BE2C (cell line): Measurements from ENCODE around the gene SPDYC.

Experiments
- DNase-seq: peaks from one replicate; pipeline ENCODE4 v3.0.0-alpha.2; 2020
- H3K27me3 ChIP-seq: fragments of 250-450 bp; sonication (Bioruptor Pico); 2 replicates; pipeline ENCODE4 v1.5.1; 2020; ENCODE audit warnings: mild to moderate bottlenecking
- H3K36me3 ChIP-seq: fragments of 250-450 bp; sonication (Bioruptor Pico); 2 replicates; pipeline ENCODE4 v1.5.1; 2020; ENCODE audit warnings: mild to moderate bottlenecking
- H3K4me1 ChIP-seq: fragments of 250-450 bp; sonication (Bioruptor Pico); 2 replicates; pipeline ENCODE4 v1.5.1; 2020
- H3K4me3 ChIP-seq: 2 replicates; pipeline ENCODE4 v1.5.1; 2011; ENCODE audit warnings: low read depth, low read length
- H3K9me3 ChIP-seq: fragments of 250-450 bp; sonication (Bioruptor Pico); 2 replicates; pipeline ENCODE4 v1.5.1; 2020
- TF ChIP-seq, protein P1 (sequence below): IDR thresholded peaks from 2 replicates; pipeline ENCODE4 v1.5.1; 2012; ENCODE audit warnings: mild to moderate bottlenecking, low read depth, low read length

SPDYC gene

DNA sequence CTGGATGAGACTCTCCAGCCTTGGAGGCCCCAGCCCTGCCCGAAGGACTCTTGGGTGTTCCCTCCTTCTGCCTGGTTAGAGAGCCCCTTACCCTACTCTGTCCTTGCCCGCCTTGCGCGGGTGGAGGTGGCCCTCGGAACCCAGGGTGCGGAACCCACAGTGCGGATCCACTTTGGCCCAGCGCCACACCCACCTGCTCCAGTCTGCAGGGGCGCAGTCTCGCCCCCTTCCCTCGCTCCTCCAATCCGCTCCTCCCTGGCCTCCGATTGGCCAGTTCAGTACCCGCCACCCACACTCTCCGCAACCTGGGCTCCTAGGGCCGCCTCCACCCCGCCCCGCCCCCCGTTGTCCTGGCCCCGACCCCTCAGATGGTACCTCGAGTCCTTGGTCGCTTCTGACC lies 14.1 kb downstream of the SPDYC start:
- no peak for DNase-seq
- Histone ChIP-seq H3K9me3 (no peaks in the 10 kb centered on the region), H3K27me3 (no peaks in the 10 kb centered on the region), H3K4me1 (no peaks in the 10 kb centered on the region), H3K4me3 (no peak overlapping the region), H3K36me3 (no peaks in the 10 kb centered on the region)
- TF ChIP-seq, protein P1, sequence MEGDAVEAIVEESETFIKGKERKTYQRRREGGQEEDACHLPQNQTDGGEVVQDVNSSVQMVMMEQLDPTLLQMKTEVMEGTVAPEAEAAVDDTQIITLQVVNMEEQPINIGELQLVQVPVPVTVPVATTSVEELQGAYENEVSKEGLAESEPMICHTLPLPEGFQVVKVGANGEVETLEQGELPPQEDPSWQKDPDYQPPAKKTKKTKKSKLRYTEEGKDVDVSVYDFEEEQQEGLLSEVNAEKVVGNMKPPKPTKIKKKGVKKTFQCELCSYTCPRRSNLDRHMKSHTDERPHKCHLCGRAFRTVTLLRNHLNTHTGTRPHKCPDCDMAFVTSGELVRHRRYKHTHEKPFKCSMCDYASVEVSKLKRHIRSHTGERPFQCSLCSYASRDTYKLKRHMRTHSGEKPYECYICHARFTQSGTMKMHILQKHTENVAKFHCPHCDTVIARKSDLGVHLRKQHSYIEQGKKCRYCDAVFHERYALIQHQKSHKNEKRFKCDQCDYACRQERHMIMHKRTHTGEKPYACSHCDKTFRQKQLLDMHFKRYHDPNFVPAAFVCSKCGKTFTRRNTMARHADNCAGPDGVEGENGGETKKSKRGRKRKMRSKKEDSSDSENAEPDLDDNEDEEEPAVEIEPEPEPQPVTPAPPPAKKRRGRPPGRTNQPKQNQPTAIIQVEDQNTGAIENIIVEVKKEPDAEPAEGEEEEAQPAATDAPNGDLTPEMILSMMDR, result no peak

DNA sequence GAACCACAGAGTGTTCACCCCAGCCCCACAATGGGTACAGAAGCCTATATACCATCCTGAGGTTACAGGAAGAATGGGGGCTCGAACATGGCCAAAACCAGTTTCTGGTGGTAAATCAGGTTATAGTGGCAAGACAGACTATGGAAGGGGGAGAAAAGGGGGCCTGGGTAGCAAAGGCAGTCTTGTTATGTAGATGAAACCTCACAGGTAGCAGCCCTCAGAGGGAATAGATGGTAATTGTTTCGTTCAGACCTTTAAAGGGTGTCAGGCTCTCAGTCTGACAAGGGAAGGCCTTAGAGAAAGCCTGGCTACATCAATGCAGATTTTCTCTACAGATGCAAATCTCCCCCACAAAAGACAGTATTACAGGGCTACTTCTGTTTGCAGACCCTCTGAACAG lies 15.1 kb downstream of the SPDYC start:
- TF ChIP-seq, protein P1, result no peak
- DNase-seq, result no peak
- H3K36me3 ChIP-seq, result no peaks in the 10 kb centered on the region
- H3K9me3 ChIP-seq, result no peaks in the 10 kb centered on the region
- H3K27me3 ChIP-seq, result no peaks in the 10 kb centered on the region
- H3K4me3 ChIP-seq, result no peak overlapping the region
- no peaks in the 10 kb centered on the region for H3K4me1 ChIP-seq

DNA sequence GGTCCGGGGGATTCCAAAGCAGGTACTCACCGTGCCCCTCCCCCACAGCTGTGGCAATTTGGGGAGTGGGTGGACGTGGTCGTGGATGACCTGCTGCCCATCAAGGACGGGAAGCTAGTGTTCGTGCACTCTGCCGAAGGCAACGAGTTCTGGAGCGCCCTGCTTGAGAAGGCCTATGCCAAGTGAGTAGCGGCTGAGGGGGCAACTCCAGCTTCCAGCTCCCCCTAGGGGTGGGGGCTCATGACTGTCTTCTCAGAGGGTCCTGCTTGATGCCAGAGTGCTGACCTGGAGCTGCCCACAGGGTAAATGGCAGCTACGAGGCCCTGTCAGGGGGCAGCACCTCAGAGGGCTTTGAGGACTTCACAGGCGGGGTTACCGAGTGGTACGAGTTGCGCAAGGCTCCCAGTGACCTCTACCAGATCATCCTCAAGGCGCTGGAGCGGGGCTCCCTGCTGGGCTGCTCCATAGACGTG lies 15.9 kb downstream of the SPDYC start:
- H3K27me3 ChIP-seq, result no peaks in the 10 kb centered on the region
- no peak for DNase-seq
- TF ChIP-seq, protein P1, result no peak
- H3K4me1 ChIP-seq, result no peaks in the 10 kb centered on the region
- no peaks in the 10 kb centered on the region for H3K9me3 ChIP-seq
- H3K4me3 ChIP-seq, result no peak overlapping the region
- H3K36me3 ChIP-seq, result no peaks in the 10 kb centered on the region

DNA sequence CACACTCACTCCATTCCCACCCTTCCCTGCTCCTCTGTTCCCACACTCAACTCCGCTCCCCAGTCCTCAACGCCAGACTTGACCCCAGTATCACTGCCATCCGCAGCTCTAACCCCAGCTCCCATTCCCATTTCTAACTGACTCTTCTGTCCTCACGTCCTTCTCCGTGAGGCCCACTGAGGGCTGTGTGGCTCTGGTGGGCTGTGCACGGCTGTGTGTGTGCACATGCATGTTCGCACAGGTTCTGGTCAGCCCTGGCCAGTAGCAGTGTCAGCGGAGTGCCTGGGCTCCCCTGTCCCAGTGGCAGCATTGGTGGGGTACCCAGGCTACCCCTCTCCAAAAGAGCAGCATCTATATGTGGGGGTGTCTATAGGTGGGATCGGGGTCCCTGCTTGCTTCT lies 16.7 kb downstream of the SPDYC start:
- Histone ChIP-seq H3K4me1 (no peaks in the 10 kb centered on the region), H3K4me3 (no peak overlapping the region), H3K36me3 (no peaks in the 10 kb centered on the region), H3K9me3 (no peaks in the 10 kb centered on the region), H3K27me3 (no peaks in the 10 kb centered on the region)
- TF ChIP-seq, protein P1, result no peak
- DNase-seq, result no peak

DNA sequence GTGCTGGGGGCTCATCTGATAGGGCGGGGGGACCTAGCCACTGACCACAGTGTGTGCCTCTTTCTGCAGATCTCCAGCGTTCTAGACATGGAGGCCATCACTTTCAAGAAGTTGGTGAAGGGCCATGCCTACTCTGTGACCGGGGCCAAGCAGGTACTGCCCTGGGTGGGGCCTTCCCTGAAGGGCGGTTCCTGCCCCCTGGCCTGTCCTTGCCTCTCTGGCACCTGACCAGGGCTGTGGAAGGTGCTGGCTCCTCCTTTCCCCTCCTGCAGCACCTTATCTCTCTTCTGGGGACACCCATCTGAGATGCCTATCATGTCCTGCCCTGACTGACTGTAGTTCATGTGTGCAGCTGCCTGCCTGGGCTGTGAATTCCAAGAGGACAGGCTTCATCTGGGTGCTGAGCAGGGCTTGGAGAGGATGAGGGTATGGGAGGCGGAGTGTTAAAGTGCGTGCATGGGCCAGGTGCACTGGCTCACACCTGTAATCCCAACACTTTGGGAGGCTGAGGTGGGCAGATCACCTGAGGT lies 17.2 kb downstream of the SPDYC start:
- Histone ChIP-seq H3K4me3 (no peak overlapping the region), H3K4me1 (no peaks in the 10 kb centered on the region), H3K27me3 (no peaks in the 10 kb centered on the region), H3K36me3 (no peaks in the 10 kb centered on the region), H3K9me3 (no peaks in the 10 kb centered on the region)
- TF ChIP-seq, protein P1, result no peak
- DNase-seq, result no peak

DNA sequence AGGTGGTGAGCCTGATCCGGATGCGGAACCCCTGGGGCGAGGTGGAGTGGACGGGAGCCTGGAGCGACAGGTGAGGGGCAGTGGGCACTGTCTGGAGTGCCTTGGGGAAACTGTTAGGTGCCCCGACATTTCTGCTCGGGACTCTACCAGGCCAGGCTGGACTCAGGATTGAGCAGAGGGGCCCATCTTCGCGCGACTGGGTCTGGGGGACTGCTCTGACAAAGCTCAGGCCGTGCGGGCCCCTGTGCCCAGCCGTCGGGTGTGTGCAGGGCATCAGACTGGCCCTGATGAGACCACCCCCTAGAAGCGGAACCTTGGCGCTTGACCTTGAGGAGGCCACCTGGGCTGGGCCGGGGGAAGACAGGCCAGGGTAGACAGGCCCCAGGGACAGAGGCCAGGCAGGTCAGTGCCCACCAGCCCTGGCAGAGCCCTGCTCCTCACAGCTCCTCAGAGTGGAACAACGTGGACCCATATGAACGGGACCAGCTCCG lies 18.0 kb downstream of the SPDYC start:
- DNase-seq, result no peak
- no peaks in the 10 kb centered on the region for H3K27me3 ChIP-seq
- H3K4me1 ChIP-seq, result no peaks in the 10 kb centered on the region
- H3K4me3 ChIP-seq, result no peak overlapping the region
- TF ChIP-seq, protein P1, result no peak
- H3K9me3 ChIP-seq, result no peaks in the 10 kb centered on the region
- no peaks in the 10 kb centered on the region for H3K36me3 ChIP-seq
